Measurements from ENCODE around the gene MYOM1. TPM values are rescaled to one million over a fixed set of nuclear protein-coding genes. Genes with fewer than 3 reads are reported as not detected.

Gene MYOM1
- total and polyA plus RNA-seq, 7 donors: 54.8 to 842 (median 388) TPM

GRCh38 chr18:3088449-3088848, 131.3 kb downstream of the MYOM1 start:
- no peak for DNase-seq
- no peak overlapping the region for H3K4me3 ChIP-seq
- no peak overlapping the region for H3K27ac ChIP-seq
- H3K36me3 ChIP-seq (ENCODE audit: insufficient read depth in 1 of 2, low read depth in 1 of 2): peaks cover 9 to 96% of the 10 kb centered on the region in 2 donors
- H3K9me3 ChIP-seq: no peaks in the 10 kb centered on the region
- H3K27me3 ChIP-seq (ENCODE audit: insufficient read depth in 3 of 3, low read length in 2 of 3): no peaks in the 10 kb centered on the region
- intact Hi-C loops (cut with DNase I): no loop called here
- TF ChIP-seq CTCF (IDR thresholded peaks at IDR 0.05): no peak
- 49 to 68% (median 54%) methylated on average over 3 of the region's 3 CpGs for WGBS, 3 donors
- H3K4me1 ChIP-seq: no peaks in the 10 kb centered on the region
- ATAC-seq: peak in 2 of 4 donors; percentile 30 to 31

- no peaks in the 10 kb centered on the region for H3K4me1 ChIP-seq
- H3K27me3 ChIP-seq (ENCODE audit: insufficient read depth in 3 of 3, low read length in 2 of 3): no peaks in the 10 kb centered on the region
- intact Hi-C loops (cut with DNase I): no loop called here
- DNase-seq: no peak
- 63 to 66% (median 64%) methylated on average over 4 of the region's 4 CpGs for WGBS, 3 donors
- ATAC-seq: no peak
- no peak for TF ChIP-seq CTCF (IDR thresholded peaks at IDR 0.05)
- H3K36me3 ChIP-seq (ENCODE audit: insufficient read depth in 1 of 2, low read depth in 1 of 2): peaks cover 14 to 96% of the 10 kb centered on the region in 2 donors
- H3K27ac ChIP-seq: no peak overlapping the region
- no peak overlapping the region for H3K4me3 ChIP-seq
- no peaks in the 10 kb centered on the region for H3K9me3 ChIP-seq
These were observed 132.9 kb downstream of the MYOM1 start for GRCh38 chr18:3086871-3087270.

GRCh38 chr18:3085612-3086011, 134.2 kb downstream of the MYOM1 start:
- DNase-seq (no peak), ATAC-seq (no peak)
- Histone ChIP-seq H3K4me1 (no peaks in the 10 kb centered on the region), H3K4me3 (no peak overlapping the region), H3K9me3 (no peaks in the 10 kb centered on the region), H3K27ac (no peak overlapping the region), H3K36me3 (ENCODE audit: insufficient read depth in 1 of 2, low read depth in 1 of 2) (peaks cover 13 to 98% of the 10 kb centered on the region in 2 donors), H3K27me3 (ENCODE audit: insufficient read depth in 3 of 3, low read length in 2 of 3) (no peaks in the 10 kb centered on the region)
- 59 to 80% (median 61%) methylated on average over 1 of the region's 1 CpG for WGBS, 3 donors
- intact Hi-C loops (cut with DNase I): no loop called here
- TF ChIP-seq CTCF (IDR thresholded peaks at IDR 0.05): no peak

GRCh38 chr18:3084206-3084605, 135.6 kb downstream of the MYOM1 start:
- Histone ChIP-seq H3K4me3 (no peak overlapping the region), H3K4me1 (no peaks in the 10 kb centered on the region), H3K27me3 (ENCODE audit: insufficient read depth in 3 of 3, low read length in 2 of 3) (no peaks in the 10 kb centered on the region), H3K9me3 (no peaks in the 10 kb centered on the region), H3K36me3 (ENCODE audit: insufficient read depth in 1 of 2, low read depth in 1 of 2) (peaks cover 11 to 98% of the 10 kb centered on the region in 2 donors), H3K27ac (no peak overlapping the region)
- TF ChIP-seq CTCF (IDR thresholded peaks at IDR 0.05): no peak
- WGBS, 3 donors: 60 to 67% (median 64%) methylated on average over 3 of the region's 3 CpGs
- ATAC-seq (no peak), DNase-seq (no peak)
- intact Hi-C loops (cut with DNase I): no loop called here

- no peak for DNase-seq
- ATAC-seq: no peak
- no peak overlapping the region for H3K4me3 ChIP-seq
- intact Hi-C loops (cut with DNase I): no loop called here
- no peak overlapping the region for H3K27ac ChIP-seq
- no peaks in the 10 kb centered on the region for H3K27me3 ChIP-seq (ENCODE audit: insufficient read depth in 3 of 3, low read length in 2 of 3)
- 56 to 57% (median 57%) methylated on average over 3 of the region's 3 CpGs for WGBS, 3 donors
- H3K36me3 ChIP-seq (ENCODE audit: insufficient read depth in 1 of 2, low read depth in 1 of 2): peaks cover 11 to 98% of the 10 kb centered on the region in 2 donors
- H3K4me1 ChIP-seq: no peaks in the 10 kb centered on the region
- H3K9me3 ChIP-seq: no peaks in the 10 kb centered on the region
- no peak for TF ChIP-seq CTCF (IDR thresholded peaks at IDR 0.05)
These were observed 136.0 kb downstream of the MYOM1 start for GRCh38 chr18:3083766-3084165.
